ENCODE results near the gene PTPRC.

GRCh38 chr1:198772626-198773025 is 133.8 kb downstream of the PTPRC start:
- TF ChIP-seq CTCF (tag by site-specific recombination; IDR thresholded peaks at IDR 0.05) (no peak), ZNF660 (tag by site-specific recombination; IDR thresholded peaks at IDR 0.05) (no peak), ZNF792 (tag by site-specific recombination; IDR thresholded peaks at IDR 0.05) (no peak), ZNF658 (tag by site-specific recombination; IDR thresholded peaks at IDR 0.05) (no peak), GLI2 (tag by site-specific recombination; IDR thresholded peaks at IDR 0.05; ENCODE audit: borderline replicate concordance, low read depth) (no peak), ZNF341 (tag by site-specific recombination; IDR thresholded peaks at IDR 0.05; ENCODE audit: low read depth) (no peak), MZF1 (tag by site-specific recombination; IDR thresholded peaks at IDR 0.05; ENCODE audit: borderline replicate concordance) (no peak), ZNF274 (IDR thresholded peaks at IDR 0.05; ENCODE audit: low read length) (no peak), ZNF274 (tag by site-specific recombination; IDR thresholded peaks at IDR 0.05; ENCODE audit: borderline replicate concordance) (no peak), ZNF24 (tag by site-specific recombination; IDR thresholded peaks at IDR 0.05) (no peak), ZIC2 (tag by site-specific recombination; IDR thresholded peaks at IDR 0.05) (no peak), SP2 (tag by site-specific recombination; IDR thresholded peaks at IDR 0.05) (no peak), ZNF513 (tag by site-specific recombination; IDR thresholded peaks at IDR 0.05) (no peak)
